ENCODE measurements around the gene EXOC3L4. TPM values are rescaled to one million over a fixed set of nuclear protein-coding genes. Genes with fewer than 3 reads are reported as not detected.

The EXOC3L4 gene
- total and polyA plus RNA-seq, 2 donors (not counting 1 experiment from before 2014, with no cell fraction given), result 0.39 to 0.50 TPM

DNA sequence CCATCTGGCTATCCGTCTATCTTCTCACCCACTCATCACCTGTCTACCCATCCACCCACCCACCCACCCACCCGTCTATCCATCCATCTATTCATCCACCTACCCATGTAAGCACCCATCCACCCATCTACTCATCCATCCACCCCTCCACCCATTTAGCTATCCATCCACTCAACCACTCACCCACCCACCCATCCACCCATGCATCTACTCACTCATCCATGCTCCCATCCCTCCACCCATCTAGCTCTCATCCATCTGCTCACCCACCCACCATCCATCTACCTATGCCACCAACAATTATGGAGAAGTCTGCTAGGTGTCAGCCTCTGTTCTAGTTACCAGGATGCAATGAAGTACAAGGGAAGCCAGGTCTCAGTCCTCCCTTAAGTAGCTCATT lies 39.9 kb downstream of the EXOC3L4 start:
- no peak for DNase-seq (ENCODE audit: low read depth in 2 of 2)
- peaks cover 30% of the 10 kb centered on the region for H3K36me3 ChIP-seq (ENCODE audit: control insufficient read depth, insufficient read depth, low read length)
- H3K4me2 ChIP-seq (ENCODE audit: extremely low read depth, insufficient read depth, low read length), result no peak overlapping the region
- H3K9ac ChIP-seq (ENCODE audit: insufficient read depth, low read length), result no peak overlapping the region
- H3K9me3 ChIP-seq (ENCODE audit: control insufficient read depth, insufficient read depth, low read depth, low read length), result no peaks in the 10 kb centered on the region
- H3K27ac ChIP-seq (ENCODE audit: insufficient read depth, low read length), result no peak overlapping the region
- TF ChIP-seq, protein P1, sequence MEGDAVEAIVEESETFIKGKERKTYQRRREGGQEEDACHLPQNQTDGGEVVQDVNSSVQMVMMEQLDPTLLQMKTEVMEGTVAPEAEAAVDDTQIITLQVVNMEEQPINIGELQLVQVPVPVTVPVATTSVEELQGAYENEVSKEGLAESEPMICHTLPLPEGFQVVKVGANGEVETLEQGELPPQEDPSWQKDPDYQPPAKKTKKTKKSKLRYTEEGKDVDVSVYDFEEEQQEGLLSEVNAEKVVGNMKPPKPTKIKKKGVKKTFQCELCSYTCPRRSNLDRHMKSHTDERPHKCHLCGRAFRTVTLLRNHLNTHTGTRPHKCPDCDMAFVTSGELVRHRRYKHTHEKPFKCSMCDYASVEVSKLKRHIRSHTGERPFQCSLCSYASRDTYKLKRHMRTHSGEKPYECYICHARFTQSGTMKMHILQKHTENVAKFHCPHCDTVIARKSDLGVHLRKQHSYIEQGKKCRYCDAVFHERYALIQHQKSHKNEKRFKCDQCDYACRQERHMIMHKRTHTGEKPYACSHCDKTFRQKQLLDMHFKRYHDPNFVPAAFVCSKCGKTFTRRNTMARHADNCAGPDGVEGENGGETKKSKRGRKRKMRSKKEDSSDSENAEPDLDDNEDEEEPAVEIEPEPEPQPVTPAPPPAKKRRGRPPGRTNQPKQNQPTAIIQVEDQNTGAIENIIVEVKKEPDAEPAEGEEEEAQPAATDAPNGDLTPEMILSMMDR (conservative IDR thresholded peaks at IDR 0.05 in 1 of 2, IDR thresholded peaks at IDR 0.05 in 1 of 2; ENCODE audit: low read depth in 1 of 2, low read length in 2 of 2), result no peak
- no peak for TF ChIP-seq EZH2 (IDR thresholded peaks at IDR 0.05; ENCODE audit: low read length, missing control alignments)
- no peaks in the 10 kb centered on the region for H3K27me3 ChIP-seq (ENCODE audit: control insufficient read depth, insufficient read depth, low read length)
- H3K4me1 ChIP-seq (ENCODE audit: control insufficient read depth, extremely low read depth, insufficient read depth, low read length), result peaks cover 9% of the 10 kb centered on the region
- no peak overlapping the region for H2AFZ ChIP-seq (ENCODE audit: low read length)
- no peaks in the 10 kb centered on the region for H4K20me1 ChIP-seq (ENCODE audit: control insufficient read depth, extremely low read depth, insufficient read depth, low read length)
- no peaks in the 10 kb centered on the region for H3K79me2 ChIP-seq (ENCODE audit: control insufficient read depth, insufficient read depth, low read length)
- no peak overlapping the region for H3K4me3 ChIP-seq (replicated peaks in 1 of 4; ENCODE audit: control extremely low read depth in 1 of 4, insufficient read depth in 1 of 4, low read depth in 3 of 4, low read length in 4 of 4)

DNA sequence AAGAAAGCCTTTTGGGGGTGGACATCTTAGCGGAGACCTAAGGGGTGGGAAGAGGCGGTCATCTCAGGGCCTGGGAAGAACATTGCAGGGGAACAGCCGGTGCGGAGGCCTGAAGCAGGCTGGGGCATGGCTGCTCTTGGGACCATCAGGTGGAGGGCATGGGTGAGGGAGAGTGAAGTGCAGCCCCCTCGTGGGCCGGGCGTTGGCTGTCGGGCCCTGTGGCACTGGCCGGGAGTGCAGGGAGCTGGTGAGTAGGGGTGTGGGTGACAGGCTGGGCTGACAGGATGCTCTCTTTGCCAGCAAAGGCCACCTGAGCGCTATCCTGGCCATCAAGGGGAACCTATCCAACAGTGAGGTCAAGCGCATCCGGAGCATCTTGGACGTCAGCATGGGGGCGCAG lies 40.4 kb downstream of the EXOC3L4 start:
- Histone ChIP-seq H3K79me2 (ENCODE audit: control insufficient read depth, insufficient read depth, low read length) (no peaks in the 10 kb centered on the region), H3K4me3 (replicated peaks in 1 of 4; ENCODE audit: control extremely low read depth in 1 of 4, insufficient read depth in 1 of 4, low read depth in 3 of 4, low read length in 4 of 4) (no peak overlapping the region), H3K4me2 (ENCODE audit: extremely low read depth, insufficient read depth, low read length) (no peak overlapping the region), H3K9me3 (ENCODE audit: control insufficient read depth, insufficient read depth, low read depth, low read length) (no peaks in the 10 kb centered on the region), H2AFZ (ENCODE audit: low read length) (no peak overlapping the region), H3K27me3 (ENCODE audit: control insufficient read depth, insufficient read depth, low read length) (no peaks in the 10 kb centered on the region), H3K4me1 (ENCODE audit: control insufficient read depth, extremely low read depth, insufficient read depth, low read length) (peaks cover 9% of the 10 kb centered on the region), H3K36me3 (ENCODE audit: control insufficient read depth, insufficient read depth, low read length) (peaks cover 27% of the 10 kb centered on the region), H3K27ac (ENCODE audit: insufficient read depth, low read length) (no peak overlapping the region), H3K9ac (ENCODE audit: insufficient read depth, low read length) (no peak overlapping the region), H4K20me1 (ENCODE audit: control insufficient read depth, extremely low read depth, insufficient read depth, low read length) (no peaks in the 10 kb centered on the region)
- TF ChIP-seq, protein P1 (conservative IDR thresholded peaks at IDR 0.05 in 1 of 2, IDR thresholded peaks at IDR 0.05 in 1 of 2; ENCODE audit: low read depth in 1 of 2, low read length in 2 of 2), result no peak
- no peak for TF ChIP-seq EZH2 (IDR thresholded peaks at IDR 0.05; ENCODE audit: low read length, missing control alignments)
- DNase-seq (ENCODE audit: low read depth in 2 of 2), result no peak

DNA sequence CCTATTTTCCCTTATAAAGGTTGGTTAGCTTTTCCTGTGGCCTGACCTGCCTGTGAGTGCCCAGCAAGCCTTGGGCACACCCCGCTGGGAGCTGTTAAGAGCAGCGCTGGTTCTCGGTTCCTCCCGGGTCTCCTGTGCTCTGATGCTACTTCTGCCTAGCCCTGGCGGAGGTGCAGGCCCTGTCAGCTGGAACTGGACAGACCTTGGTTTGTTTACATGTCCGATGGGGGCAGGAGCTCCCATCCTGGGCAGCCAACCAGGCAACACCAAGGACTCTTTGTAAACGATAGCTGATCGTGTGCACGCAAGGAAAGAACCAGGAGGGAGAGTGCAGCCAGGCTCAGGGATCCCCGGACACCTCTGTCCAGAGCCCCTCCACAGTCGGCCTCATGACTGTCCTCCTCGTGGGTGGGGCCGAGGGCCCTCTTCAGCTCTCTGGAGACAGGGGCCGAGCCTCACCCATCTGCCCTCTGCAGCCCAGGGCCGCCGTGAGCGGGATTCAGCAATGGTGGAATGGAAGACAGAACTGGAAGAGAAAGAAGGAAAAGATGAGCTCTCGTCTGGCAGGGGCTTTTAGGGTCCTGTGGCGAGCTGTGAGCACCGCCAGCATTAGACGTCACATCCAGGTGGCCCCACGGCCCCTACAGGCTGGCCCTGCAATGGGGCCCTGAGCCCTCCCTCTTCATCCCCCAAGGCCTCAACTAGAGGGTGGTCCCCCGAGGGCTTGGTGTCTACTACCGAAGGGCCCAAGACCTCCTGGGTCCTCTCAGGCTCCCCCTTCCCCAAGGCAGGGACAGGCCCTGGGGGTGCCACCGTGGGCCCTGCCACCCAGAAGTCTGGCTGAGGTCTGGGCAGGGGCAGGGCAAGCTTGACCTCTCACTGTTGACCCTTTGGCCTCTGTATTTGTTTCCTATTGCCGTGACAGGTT lies 41.1 kb downstream of the EXOC3L4 start:
- H3K4me1 ChIP-seq (ENCODE audit: control insufficient read depth, extremely low read depth, insufficient read depth, low read length), result peaks cover 7% of the 10 kb centered on the region
- no peak overlapping the region for H2AFZ ChIP-seq (ENCODE audit: low read length)
- no peak overlapping the region for H3K9ac ChIP-seq (ENCODE audit: insufficient read depth, low read length)
- no peak for TF ChIP-seq EZH2 (IDR thresholded peaks at IDR 0.05; ENCODE audit: low read length, missing control alignments)
- TF ChIP-seq, protein P1 (conservative IDR thresholded peaks at IDR 0.05 in 1 of 2, IDR thresholded peaks at IDR 0.05 in 1 of 2; ENCODE audit: low read depth in 1 of 2, low read length in 2 of 2), result no peak
- H4K20me1 ChIP-seq (ENCODE audit: control insufficient read depth, extremely low read depth, insufficient read depth, low read length), result no peaks in the 10 kb centered on the region
- no peak overlapping the region for H3K27ac ChIP-seq (ENCODE audit: insufficient read depth, low read length)
- peaks cover 22% of the 10 kb centered on the region for H3K36me3 ChIP-seq (ENCODE audit: control insufficient read depth, insufficient read depth, low read length)
- H3K4me2 ChIP-seq (ENCODE audit: extremely low read depth, insufficient read depth, low read length), result no peak overlapping the region
- no peaks in the 10 kb centered on the region for H3K79me2 ChIP-seq (ENCODE audit: control insufficient read depth, insufficient read depth, low read length)
- no peak for DNase-seq (ENCODE audit: low read depth in 2 of 2)
- H3K27me3 ChIP-seq (ENCODE audit: control insufficient read depth, insufficient read depth, low read length), result no peaks in the 10 kb centered on the region
- H3K4me3 ChIP-seq (replicated peaks in 1 of 4; ENCODE audit: control extremely low read depth in 1 of 4, insufficient read depth in 1 of 4, low read depth in 3 of 4, low read length in 4 of 4), result no peak overlapping the region
- H3K9me3 ChIP-seq (ENCODE audit: control insufficient read depth, insufficient read depth, low read depth, low read length), result no peaks in the 10 kb centered on the region
